Left ventricle myocardium inferior (tissue), 1 donor: Measurements from ENCODE around the gene TMEM182. TPM values are rescaled to one million over a fixed set of nuclear protein-coding genes. Genes with fewer than 3 reads are reported as not detected.

Source experiments
- DNase-seq: peaks from one replicate; pipeline ENCODE4 v3.0.0-alpha.2; 2020
- H3K27ac ChIP-seq: fragments of 200-600 bp; replicated peaks from 2 replicates; pipeline ENCODE4 v1.8.0; 2021
- H3K27me3 ChIP-seq: fragments of 200-600 bp; 2 replicates; pipeline ENCODE4 v1.8.0; 2021; ENCODE audit warnings: low read depth
- H3K36me3 ChIP-seq: fragments of 200-600 bp; 2 replicates; pipeline ENCODE4 v1.8.0; 2021
- H3K4me1 ChIP-seq: fragments of 200-600 bp; 2 replicates; pipeline ENCODE4 v1.8.0; 2021
- H3K4me3 ChIP-seq: fragments of 200-600 bp; 2 replicates; pipeline ENCODE4 v1.8.0; 2021; ENCODE audit warnings: mild to moderate bottlenecking, moderate library complexity
- H3K9me3 ChIP-seq: fragments of 200-600 bp; replicated peaks from 2 replicates; pipeline ENCODE4 v1.8.0; 2021
- intact Hi-C: fragments of 100-400 bp; cut with micrococcal nuclease; formaldehyde crosslinking; loops from one replicate; pipeline ENCODE4 v1.11.0; 2022
- total RNA-seq: library from RNA; stranded (reverse); fragmentation: NEBNext Ultra II Directional; extraction: Animal tissue kit (Norgen Biotek cat#: 25700); gene quantifications from one replicate; pipeline ENCODE4 v1.2.1, GENCODE V29; 2021
- TF ChIP-seq, protein P1 (sequence below): fragments of 200-600 bp; IDR thresholded peaks from 2 replicates; pipeline ENCODE4 v1.8.0; 2021; ENCODE audit warnings: antibody characterized with exemption, mild to moderate bottlenecking, borderline replicate concordance
- donor health status: DM: no; HTN: yes; CAD: no; lungs with severe emphysema.

Gene TMEM182
- total RNA-seq, 1 donor from 2014 or later, result 174 TPM

DNA sequence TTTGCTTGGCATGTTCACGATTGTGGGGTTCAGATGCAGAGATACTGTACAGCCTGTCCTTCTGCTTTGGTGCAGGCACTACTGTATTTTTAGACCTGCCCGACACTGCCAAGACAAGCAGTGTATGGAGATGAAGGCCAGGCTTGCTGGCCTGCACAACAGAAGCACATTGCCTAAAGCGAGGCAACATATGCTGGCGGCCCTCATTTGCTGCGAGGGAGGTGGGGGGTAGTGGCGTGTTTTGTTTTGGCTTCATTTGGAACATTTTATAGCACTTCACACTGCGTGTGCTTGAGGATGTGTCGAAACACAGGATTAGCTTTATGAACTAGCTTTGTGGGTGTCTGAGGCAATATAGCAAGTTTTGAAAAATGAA is 27.0 kb downstream of the TMEM182 start:
- H3K9me3 ChIP-seq, result no peaks in the 10 kb centered on the region
- peak overlapping the region; percentile 95 for H3K27ac ChIP-seq
- H3K36me3 ChIP-seq, result no peaks in the 10 kb centered on the region
- TF ChIP-seq, protein P1, sequence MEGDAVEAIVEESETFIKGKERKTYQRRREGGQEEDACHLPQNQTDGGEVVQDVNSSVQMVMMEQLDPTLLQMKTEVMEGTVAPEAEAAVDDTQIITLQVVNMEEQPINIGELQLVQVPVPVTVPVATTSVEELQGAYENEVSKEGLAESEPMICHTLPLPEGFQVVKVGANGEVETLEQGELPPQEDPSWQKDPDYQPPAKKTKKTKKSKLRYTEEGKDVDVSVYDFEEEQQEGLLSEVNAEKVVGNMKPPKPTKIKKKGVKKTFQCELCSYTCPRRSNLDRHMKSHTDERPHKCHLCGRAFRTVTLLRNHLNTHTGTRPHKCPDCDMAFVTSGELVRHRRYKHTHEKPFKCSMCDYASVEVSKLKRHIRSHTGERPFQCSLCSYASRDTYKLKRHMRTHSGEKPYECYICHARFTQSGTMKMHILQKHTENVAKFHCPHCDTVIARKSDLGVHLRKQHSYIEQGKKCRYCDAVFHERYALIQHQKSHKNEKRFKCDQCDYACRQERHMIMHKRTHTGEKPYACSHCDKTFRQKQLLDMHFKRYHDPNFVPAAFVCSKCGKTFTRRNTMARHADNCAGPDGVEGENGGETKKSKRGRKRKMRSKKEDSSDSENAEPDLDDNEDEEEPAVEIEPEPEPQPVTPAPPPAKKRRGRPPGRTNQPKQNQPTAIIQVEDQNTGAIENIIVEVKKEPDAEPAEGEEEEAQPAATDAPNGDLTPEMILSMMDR, result no peak
- intact Hi-C loops, result no loop called here
- no peaks in the 10 kb centered on the region for H3K27me3 ChIP-seq
- no peak overlapping the region for H3K4me3 ChIP-seq
- peaks cover 90% of the 10 kb centered on the region for H3K4me1 ChIP-seq
- peak; percentile 58 for DNase-seq

DNA sequence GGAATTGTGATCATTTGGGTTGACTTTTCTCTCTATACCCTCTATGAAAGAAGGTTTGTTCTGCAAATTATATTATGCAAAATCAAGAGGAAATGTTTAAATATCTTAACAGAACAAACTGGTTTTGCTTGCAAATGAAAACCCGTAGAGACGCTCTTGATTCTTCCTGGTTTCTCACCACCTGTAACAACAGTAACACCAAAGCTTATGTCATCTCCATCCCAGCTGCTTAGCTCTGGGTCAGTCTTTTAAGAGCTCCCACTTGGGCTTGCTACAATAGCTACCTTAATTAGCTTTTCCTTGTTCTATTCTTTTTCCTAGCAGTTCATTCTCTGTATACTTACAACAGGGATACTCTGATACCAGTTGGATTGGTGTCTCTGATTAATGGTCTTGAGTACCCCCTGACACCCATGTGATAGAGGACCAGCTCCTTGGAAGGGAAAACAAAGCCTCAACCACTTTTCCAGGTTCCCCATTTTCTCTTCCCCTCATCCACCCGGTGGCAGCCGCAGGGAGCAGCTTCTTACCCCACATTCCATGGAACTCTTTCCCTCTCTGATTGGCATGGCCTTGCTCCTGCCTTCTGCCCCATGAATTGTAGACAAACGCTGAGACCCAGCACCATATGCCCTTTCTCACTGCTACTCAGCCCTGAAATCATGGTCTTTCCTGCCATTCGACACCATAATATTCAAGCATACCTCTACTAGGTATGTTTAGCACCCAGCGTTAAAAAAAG is 27.7 kb downstream of the TMEM182 start:
- Histone ChIP-seq H3K9me3 (no peaks in the 10 kb centered on the region), H3K27me3 (no peaks in the 10 kb centered on the region), H3K4me1 (peaks cover 90% of the 10 kb centered on the region), H3K36me3 (no peaks in the 10 kb centered on the region), H3K27ac (peak overlapping the region; percentile 95), H3K4me3 (no peak overlapping the region)
- intact Hi-C loops, result no loop called here
- TF ChIP-seq, protein P1, result no peak
- DNase-seq, result no peak

DNA sequence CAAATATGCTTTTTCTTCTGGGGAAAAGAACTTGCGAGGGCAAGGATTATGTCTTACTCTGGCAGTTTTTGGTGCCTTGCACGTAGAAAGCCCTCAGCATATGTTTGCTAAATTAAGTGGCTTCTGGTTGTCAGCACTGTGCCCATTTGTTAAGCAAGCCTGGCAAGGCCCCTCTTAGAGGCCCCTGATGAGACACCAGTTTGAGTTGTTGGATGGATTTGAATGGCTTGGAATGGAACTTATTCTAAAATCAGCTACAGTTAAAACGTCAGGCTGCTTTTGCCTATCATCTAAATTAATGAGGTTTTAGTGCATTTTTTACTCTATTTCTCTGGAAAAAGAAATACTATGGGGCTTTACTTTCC is 28.2 kb downstream of the TMEM182 start:
- Histone ChIP-seq H3K9me3 (no peaks in the 10 kb centered on the region), H3K27ac (peak overlapping the region; percentile 95), H3K27me3 (no peaks in the 10 kb centered on the region), H3K4me3 (no peak overlapping the region), H3K36me3 (no peaks in the 10 kb centered on the region), H3K4me1 (peaks cover 86% of the 10 kb centered on the region)
- no peak for DNase-seq
- TF ChIP-seq, protein P1, result no peak
- intact Hi-C loops, result no loop called here

DNA sequence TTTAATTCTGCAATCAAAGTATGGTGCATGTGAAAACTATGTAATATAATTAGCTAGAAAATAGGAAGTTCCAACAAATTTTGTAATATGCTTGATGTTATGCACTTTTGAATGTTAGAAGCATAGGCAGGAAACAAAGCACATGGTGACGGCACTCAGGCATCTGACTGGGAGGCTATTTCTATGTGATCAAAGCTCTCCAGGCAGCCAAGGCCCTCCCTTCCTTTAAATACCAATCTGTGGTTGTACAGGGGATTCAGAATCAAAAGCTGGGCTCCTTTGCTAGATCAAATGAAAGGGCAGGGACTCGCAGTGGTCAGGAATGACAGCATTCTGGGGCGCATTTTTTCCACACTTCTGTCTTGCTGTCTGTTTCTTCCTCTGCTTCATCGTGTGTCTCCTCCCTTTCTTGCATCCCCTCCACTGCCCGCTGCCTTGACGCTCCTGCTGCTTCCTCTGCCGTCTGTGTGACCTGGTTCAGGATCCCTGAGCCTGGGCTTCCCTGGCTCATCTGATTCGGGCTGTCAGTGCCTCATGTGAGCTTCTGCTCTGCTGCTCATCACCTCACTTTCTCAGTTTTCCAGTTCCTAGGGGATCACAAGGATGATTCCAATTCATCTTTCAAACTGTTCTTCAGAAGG is 30.9 kb downstream of the TMEM182 start:
- H3K27ac ChIP-seq, result peak overlapping the region; percentile 95
- H3K9me3 ChIP-seq, result no peaks in the 10 kb centered on the region
- no peaks in the 10 kb centered on the region for H3K36me3 ChIP-seq
- TF ChIP-seq, protein P1, result no peak
- intact Hi-C loops, result no loop called here
- H3K4me3 ChIP-seq, result no peak overlapping the region
- DNase-seq, result no peak
- peaks cover 91% of the 10 kb centered on the region for H3K4me1 ChIP-seq
- no peaks in the 10 kb centered on the region for H3K27me3 ChIP-seq

DNA sequence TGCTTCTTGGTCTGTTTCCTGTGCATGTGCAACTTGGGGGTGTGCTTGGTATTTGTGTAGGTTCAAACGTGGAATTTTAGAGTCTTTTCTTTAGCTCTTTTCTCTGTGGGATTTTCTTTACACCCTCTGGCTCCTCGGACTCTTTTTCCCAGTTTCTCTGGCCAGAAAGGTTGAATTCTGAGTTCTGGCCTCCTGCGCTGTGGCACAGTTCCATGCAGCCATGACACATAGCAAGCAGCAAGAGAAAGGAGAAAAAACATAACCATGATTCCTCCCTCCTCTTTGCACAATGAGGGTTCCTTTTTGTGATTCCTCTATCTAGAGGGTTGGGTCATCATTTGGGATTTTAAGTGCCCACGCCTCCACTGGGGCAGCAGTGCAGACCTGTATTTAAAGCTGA is 33.8 kb downstream of the TMEM182 start:
- Histone ChIP-seq H3K9me3 (peaks cover 16% of the 10 kb centered on the region), H3K27ac (peak overlapping the region; percentile 95), H3K36me3 (peaks cover 26% of the 10 kb centered on the region), H3K4me3 (no peak overlapping the region), H3K4me1 (peaks cover 72% of the 10 kb centered on the region), H3K27me3 (no peaks in the 10 kb centered on the region)
- TF ChIP-seq, protein P1, result no peak
- intact Hi-C loops, result no loop called here
- no peak for DNase-seq
